HepG2 (cell line): ENCODE measurements around the gene MMP28. TPM values are rescaled to one million over a fixed set of nuclear protein-coding genes. Genes with fewer than 3 reads are reported as not detected.

Experiments
- ERF ChIP-seq: IDR thresholded peaks from 2 replicates; pipeline ENCODE4 v1.6.1; 2018; ENCODE audit warnings: missing biosample characterization, missing genetic modification reagents
- GTF3A ChIP-seq: sonication (generic); formaldehyde crosslinking; conservative IDR thresholded peaks from 2 replicates; pipeline ENCODE4 v1.4.0; 2020; ENCODE audit warnings: mild to moderate bottlenecking, missing genetic modification reagents
- ISX ChIP-seq: sonication (generic); formaldehyde crosslinking; conservative IDR thresholded peaks from 2 replicates; pipeline ENCODE4 v1.5.0; 2020; ENCODE audit warnings: missing genetic modification reagents
- PATZ1 ChIP-seq: sonication (generic); formaldehyde crosslinking; IDR thresholded peaks from 2 replicates; pipeline ENCODE4 v1.4.0; 2020; ENCODE audit warnings: missing genetic modification reagents
- STAG1 ChIP-seq: sonication (generic); formaldehyde crosslinking; IDR thresholded peaks from 2 replicates; pipeline ENCODE4 v1.4.0; 2020; ENCODE audit warnings: missing genetic modification reagents
- TEAD3 ChIP-seq: optimal IDR thresholded peaks from 2 replicates; pipeline ENCODE3; 2016; ENCODE audit warnings: borderline replicate concordance
- ZFY ChIP-seq: sonication (generic); formaldehyde crosslinking; IDR thresholded peaks from 2 replicates; pipeline ENCODE4 v1.4.0; 2020; ENCODE audit warnings: missing genetic modification reagents
- ZNF205 ChIP-seq: IDR thresholded peaks from 2 replicates; pipeline ENCODE4 v1.6.1; 2018; ENCODE audit warnings: missing biosample characterization, missing genetic modification reagents
- ZNF710 ChIP-seq: sonication (generic); formaldehyde crosslinking; IDR thresholded peaks from 2 replicates; pipeline ENCODE4 v1.5.0; 2020; ENCODE audit warnings: mild to moderate bottlenecking, missing genetic modification reagents, borderline replicate concordance
- polyA plus RNA-seq, 8 experiments: library from polyadenylated mRNA; depleted of rRNA in 3 of 8; stranded (reverse) in 7 of 8; unstranded in 1 of 8; fragments of >200 nt; fragmentation: Illumina TruSeq in 4 of 8; extraction: Trizol in 4 of 8; gene quantifications; 2 replicates each; pipeline versions ENCODE4 v1.2.1 to v1.2.3, GENCODE V29; 2011 to 2016; ENCODE audit warnings: low read depth in 4 of 8, missing spikeins in 1 of 8, mixed read lengths in 1 of 8; ENCODE audit not compliant: insufficient read depth in 1 of 8
- total RNA-seq, 5 experiments: library from RNA; depleted of rRNA; stranded (reverse); fragments of >200 nt; fragmentation: Illumina TruSeq; extraction: Trizol; gene quantifications; 2 replicates each; pipeline ENCODE4 v1.2.3, GENCODE V29; 2016; ENCODE audit warnings: low read depth in 1 of 5

MMP28 gene
- total and polyA plus RNA-seq, 2 of the 13 experiments (the other 11 are each of a cell fraction or from before 2014, with no cell fraction given), result not detected

- TF ChIP-seq TEAD3 (CRISPR knock-in tag) (peak; percentile 45), ZFY (no peak), ERF (CRISPR knock-in tag) (no peak), GTF3A (CRISPR knock-in tag) (0 out of 2 replicates have a peak, but pooled peaks have one; percentile 37), ZNF710 (CRISPR knock-in tag) (no peak), ISX (CRISPR knock-in tag) (no peak), STAG1 (CRISPR knock-in tag) (peak; percentile 95), PATZ1 (CRISPR knock-in tag) (peak; percentile 28; the same call in 1 of the 2 replicates), ZNF205 (CRISPR knock-in tag) (no peak)
Measured at GRCh38 chr17:35747540-35748017, 47.9 kb downstream of the MMP28 start (continued).
